GM18867 (cell line): Measurements from ENCODE around the gene MAP1LC3A.

ENCODE experiments used
- ATAC-seq: cut with Tn5 transposase; IDR thresholded peaks from one replicate; pipeline ENCODE4 v1.9.1; 2021; ENCODE audit warnings: mild to moderate bottlenecking, moderate library complexity; ENCODE audit not compliant: unreplicated experiment

The MAP1LC3A gene

DNA sequence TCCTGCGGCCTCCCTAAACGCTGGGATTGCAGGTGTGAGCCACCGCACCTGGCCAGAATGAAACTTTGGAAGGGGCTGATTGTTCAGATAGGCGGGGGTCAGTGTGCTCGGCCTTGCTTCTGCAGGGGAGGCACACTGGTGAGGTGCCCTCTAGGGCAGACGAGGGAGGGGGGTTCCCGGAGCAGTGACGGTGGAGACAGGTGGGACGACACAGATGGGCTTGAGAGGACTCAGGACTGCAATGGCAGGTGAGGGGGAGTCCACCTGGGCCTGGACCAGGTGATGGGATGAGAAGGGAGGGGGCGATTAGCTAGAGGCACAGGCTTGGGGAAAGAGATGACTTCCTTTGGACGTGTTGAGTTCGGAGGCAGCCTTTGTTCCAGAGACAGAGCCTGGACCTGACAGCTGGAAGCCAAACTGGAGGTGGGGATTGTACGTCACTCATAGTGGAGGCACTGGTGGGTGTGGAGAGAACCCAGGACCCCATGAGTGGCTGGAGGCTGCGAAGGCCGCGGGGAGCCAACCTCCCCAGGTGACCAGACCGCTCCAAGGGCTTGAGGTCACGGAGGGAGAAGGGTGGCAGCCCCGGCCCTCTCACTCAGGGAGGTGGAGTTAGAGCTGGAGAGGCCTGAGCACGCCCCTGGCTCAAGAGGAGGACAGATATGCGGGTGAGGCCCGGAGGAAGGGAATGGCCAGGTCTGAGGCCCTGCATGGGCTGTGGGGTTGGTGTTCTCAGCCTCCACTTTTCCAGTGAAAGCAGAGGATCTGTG, 10.5 kb upstream of the MAP1LC3A start:
- ATAC-seq: no peak

DNA sequence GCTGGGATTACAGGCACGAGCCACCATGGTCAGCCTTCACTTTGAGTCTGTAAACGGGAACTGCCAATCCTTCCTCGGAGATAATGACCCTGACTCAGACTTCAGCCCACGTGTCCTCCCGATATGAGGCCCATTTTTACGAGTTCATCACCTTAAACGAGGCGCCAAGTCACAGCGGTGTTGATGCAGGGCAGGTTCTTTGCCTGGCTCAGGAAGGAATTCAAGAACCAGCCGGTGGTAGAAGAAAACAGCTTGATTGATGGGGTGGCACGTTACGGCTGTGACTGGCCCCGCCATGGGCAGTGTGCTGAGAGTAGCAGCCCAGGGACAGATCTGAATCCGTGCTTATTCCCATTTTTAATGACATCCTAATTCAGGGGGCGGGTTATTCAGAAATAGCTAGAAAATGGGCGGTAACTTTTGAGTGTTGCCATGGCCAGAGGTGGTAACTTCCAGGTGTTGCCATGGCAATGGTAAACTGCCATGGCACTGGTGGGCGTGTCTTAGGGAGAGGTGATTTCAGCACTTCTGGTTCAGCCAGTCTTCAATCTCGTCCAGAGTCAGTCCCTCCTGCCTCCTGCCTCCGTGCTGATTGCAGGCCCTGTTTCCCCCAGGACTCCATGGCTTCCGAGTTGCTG, 9.1 kb upstream of the MAP1LC3A start:
- ATAC-seq: no peak

DNA sequence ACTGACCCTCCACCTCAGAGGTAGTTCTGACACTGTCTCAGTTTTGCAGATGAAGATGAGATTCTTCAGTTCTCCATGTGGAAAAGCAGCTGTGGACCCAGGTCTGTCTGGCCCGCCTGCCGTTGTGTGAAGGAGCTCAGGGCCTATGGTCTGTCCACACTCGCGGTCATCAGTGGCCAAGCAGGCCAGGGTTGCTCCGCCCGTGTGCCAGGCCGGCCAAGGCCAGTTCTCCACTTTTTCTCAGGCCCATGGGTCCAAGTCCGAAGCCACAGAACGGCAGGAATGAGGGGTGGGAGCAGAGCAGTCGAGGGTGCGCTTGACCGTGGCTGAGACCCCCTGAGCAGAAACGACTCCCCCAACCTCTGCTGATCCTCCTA, 8.6 kb upstream of the MAP1LC3A start:
- no peak for ATAC-seq

DNA sequence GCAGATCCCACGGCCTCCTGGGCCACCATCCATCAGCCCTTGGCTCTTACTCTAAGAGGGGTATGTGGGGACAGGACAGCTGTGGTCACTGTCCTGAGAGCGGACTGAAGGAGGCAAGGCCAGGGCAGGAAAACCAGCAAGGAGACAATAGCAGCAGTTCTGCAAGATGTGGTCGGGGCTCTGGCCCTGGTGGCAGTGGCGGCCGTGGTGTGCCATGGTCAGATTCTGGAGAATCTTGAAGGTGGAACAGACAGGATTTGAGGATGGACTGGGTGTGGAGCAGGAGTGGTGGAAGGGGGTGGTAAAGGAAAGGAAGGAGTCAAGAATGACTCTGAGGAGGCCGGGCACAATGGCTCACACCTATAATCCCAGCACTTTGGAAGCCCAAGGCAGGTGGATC, 5.9 kb upstream of the MAP1LC3A start:
- no peak for ATAC-seq

DNA sequence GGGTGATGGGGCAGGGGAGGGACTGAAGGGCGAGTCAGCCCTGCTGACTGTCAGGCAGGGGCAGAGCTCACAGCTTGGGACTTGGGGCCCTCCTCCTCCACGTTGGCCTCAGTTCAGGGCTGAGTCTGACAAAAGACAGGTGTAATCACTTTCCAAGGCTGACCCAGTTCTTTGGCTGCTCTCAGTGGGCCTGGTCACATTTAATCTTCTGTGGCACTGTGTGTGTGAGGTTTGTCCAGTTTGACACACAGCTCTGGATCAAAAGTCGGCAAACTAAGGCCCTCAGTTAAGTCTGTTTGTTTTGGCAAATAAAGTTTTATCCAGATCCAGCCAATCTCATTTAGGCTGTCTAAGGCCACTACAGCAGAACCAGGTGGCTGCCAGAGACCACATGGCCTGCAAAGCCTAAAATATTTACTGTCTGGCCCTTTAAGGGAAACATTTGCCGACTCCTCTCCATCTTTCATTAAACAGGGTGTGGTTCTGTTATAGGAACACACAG, 5.1 kb upstream of the MAP1LC3A start:
- ATAC-seq: no peak

DNA sequence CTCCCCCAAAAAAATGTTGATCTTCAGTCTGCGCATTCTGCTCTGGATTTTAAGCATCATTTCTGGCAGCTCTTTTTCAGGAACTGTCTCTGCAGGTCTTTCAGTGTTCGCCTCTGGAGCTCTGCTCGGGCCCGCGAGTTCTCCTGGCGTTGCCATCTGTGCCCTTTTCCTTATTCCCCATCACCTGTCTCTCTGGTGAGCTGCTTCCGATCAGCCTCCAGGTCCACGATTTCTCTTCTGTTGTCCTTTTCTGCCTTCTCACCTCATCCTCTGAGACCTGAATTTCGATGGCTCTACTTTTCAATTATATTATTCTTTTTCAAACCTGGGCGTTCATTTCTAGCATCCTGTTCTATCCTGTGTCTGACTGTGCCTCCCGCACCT, 590 bp upstream of the MAP1LC3A start:
- no peak for ATAC-seq

DNA sequence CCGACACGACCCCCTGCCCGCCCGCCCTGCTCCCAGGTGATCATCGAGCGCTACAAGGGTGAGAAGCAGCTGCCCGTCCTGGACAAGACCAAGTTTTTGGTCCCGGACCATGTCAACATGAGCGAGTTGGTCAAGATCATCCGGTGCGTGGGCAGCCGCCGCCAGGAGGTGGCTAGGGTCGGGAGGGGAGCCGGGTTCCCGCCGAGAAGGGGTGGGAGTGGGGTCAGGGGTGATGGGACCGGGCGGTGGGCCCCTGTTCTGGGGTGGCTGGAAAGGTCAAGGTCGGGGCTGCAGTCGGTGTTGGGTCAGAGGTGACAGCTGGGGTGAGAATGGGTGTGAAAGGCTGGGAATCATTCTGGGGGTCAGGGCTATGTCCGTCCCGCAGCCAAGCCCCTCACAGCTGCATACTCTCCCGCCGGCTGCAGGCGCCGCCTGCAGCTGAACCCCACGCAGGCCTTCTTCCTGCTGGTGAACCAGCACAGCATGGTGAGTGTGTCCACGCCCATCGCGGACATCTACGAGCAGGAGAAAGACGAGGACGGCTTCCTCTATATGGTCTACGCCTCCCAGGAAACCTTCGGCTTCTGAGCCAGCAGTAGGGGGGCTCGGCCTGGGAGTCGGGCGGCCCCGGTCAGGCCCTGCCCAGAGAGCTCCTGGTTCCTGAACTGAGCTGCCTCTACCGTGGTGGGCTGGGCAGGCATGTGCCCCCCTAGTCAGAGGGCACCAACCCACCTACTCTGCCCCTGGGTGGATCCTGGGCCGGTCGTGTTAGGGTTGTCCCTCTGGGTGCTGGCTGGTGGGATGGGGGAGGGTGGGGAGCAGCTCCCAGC, 1.0 kb downstream of the MAP1LC3A start:
- no peak for ATAC-seq

DNA sequence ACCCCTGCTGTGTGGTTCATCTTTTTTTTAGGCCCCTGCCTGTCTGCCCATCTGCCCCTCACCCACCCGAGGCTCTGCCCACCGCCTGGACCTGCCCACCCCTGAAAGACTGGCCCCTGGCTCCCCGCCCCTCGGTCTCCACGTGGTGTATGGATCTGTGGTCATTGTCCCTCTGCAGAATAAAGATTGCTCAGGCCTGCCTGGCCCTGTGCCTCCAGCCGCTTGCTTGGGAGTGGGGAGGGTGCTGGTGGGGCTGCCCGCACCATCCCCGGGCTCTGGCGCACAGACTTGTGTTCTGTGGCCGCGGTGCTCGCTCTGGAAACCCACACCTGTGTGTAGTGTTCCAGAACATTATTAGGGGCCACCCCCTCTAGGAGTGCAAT, 1.6 kb downstream of the MAP1LC3A start:
- no peak for ATAC-seq

DNA sequence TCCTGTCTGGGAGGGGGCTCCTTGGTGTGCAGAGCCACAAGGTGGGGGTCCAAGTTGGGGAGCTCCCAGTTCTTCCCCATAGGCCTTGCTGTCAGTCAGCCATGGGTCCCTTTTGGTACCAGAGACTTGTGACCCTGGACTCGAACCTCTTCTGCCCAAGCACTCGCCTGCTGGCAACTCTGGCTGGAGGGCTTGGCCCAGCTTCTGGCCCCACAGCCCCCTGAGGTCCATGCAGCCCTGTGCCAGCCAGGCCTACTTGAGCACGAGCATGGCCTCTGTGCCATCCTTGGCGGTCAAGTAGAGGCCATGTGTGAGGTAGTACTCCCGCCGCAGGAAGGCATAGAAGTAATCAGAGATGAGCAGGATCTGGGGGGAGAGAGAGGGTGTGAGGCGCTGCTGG, 2.1 kb downstream of the MAP1LC3A start:
- no peak for ATAC-seq

DNA sequence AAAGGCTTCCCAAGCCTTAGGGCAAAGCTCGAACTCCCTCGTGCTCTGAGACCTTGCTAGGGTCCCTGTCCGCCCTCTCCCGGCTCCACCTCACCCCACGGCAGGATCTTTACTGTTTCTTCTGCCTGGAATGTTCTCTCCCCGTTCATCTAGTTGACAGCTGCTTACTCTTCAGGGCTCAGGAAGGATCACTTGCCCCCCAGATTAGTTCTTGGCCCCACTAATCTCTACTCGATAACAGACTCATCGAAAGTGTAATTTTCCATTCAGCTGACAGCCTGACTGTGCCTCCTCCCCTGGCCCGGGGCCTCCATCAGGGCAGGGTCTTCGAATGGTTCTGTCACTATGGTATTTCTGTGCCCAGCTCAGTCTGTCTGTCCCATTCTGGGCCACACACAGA, 3.1 kb downstream of the MAP1LC3A start:
- no peak for ATAC-seq

DNA sequence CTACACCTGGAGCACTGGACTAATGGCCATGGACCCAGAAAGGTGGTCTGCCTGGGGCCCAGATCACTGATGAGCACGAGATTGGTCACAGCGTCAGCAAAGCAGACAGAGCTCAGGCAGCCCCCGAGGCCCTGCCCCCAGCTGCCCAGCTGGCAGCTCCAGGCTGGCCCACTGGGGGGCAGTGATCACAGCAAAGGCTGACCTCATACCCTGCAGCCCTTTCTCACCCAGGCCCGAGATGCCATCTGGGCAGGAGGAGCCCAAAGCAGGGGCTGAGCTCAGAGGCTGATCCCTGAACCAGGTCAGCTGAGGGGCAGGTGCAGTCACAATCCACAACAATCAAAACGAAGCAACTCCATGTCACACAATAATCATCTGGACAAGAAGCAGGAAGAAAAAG, 4.1 kb downstream of the MAP1LC3A start:
- ATAC-seq: no peak

DNA sequence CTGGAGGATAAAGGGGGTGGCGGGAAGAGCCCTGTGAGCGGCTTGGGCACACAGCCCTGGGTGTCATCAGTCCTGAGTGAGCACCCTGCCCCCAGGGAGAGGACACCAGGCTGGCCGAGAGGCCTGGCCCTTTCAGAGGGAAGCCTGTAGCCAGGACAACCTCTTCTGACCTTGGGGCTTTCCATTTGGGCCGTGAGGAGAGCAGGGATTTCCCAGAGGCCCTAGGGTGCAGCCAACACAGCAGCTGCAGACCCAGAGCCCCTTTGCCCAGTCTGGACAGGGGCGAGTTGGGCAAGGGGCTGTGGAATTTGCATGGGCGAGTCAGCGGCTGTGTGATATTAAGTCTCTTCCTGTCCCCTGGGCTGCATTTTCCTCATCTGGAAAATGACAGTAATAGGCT, 6.3 kb downstream of the MAP1LC3A start:
- ATAC-seq: no peak

DNA sequence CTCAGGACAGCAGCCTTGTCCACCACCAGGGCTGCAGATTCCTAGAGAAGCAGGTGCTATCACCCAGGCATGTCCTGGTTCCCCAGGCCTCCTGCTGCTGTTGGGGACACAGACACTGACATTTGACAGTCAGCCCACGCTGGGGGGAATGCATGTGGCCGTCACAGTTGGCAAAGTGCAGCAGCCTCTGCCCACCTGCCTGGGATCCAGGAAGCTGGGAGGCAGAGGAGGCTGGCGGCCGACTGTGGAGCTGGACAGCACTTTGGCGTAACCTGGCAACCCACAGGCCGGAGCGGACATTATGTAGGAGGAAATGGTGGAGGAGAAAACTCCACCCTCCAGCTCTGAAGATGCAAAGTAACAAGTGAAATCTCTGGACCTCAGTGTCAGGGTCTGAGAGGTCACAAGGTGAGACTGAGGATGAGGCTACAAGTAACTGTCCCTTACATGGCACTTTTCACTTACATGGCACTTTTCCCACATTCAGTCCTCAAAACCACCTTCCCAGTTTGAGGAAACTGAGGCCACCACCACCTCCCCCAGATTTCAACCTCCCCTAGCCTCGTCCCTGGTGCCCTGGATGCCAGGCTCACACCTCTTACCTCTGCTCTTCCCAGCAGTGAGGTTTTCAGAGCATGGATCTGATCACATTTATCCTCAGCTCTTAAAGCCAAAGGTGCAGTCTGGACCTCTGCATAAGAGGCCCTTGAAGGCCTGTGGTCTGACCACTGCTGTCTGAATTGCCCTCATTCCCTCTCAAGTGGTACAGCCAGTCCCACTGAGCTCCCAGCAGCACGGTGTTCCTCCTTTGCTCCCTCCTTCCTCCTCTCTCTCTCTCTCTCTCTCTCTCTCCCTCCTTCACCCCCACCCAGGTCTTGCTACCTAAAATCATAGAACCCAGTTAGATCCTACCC, 8.7 kb downstream of the MAP1LC3A start:
- ATAC-seq: no peak

DNA sequence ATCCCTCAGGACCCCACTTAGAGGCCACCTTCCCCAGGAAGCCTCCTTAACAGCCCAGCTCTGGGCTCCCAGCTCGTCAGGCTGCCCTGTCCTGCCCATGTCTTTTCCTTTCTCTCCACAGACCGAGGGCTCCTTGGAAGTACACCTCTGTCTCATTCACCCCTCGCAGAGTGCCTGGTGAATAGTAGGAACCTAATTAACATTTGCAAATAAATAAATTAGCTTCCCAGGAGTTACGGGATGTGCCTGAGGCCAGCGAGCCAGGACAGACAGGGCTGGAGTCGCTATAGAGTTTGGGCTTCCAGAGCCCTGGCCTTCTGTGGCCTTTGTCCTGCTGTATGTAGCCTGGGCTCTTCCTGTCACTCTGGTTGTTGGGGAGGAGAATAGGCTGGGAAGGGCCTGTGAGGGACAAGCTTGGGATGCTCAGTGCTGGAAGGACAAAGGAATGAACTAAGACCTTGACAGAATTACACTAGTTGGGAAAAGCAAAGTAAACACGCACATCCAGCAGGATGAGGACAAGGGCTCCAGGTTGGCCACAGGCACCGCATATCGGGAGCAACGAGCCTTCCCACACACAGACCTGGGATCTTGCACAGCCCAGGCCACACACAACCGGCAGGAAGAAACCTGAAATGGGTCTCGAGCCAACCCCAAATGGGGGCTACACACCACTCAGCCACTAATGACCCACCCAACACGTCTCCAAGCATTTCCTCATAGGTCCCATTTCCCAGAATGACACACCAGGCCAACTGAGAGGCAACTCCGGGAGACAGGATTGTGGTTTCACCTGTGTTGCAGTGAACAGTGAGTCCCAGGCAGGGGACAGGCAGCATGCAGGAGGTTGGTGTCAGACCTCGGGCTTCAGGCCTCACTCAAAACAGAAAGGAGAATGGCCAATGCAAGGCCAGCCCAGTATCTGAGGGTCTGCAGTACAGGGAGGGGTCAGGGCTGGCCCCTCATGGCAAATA, 9.7 kb downstream of the MAP1LC3A start:
- ATAC-seq: no peak

DNA sequence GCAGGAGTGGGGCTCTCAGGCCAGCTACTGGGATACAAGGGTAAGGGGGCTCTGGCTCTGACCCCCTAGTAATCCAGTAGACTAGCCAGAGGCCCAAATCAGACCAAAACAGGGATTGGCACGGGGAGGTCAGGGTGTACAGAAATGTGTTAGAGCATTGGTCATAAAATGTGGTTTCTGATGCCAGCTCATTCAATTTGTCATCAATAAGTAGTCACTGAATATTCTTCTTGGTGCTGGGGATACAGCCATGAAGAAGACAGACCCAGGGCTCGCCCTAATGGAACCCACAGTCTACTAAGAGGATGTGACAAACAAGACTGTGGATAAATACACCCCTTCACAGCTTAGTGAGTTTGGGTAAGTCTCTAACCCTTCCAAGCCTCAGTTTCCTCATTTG, 11.1 kb downstream of the MAP1LC3A start:
- ATAC-seq: no peak

DNA sequence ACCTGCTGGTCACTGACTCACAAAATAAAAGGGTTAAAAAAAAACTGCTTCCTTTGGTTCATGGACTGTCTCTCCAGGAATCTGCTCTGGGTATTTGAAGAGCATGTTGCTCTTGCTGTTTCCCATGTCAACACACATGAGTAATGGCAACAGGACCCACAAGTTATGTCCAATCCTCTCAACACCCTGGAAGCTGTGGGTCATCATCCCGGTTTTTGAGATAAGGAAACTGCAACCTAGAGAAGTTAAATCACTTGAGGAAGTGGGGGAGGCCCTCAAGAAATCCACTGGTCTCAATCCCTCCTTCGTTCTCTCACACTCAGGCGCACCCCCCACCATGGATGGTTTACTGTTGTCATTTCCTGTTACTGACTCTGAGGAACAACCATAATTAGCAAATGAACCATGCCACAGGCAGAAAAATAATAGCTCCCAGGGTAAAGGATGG, 12.4 kb downstream of the MAP1LC3A start:
- no peak for ATAC-seq

DNA sequence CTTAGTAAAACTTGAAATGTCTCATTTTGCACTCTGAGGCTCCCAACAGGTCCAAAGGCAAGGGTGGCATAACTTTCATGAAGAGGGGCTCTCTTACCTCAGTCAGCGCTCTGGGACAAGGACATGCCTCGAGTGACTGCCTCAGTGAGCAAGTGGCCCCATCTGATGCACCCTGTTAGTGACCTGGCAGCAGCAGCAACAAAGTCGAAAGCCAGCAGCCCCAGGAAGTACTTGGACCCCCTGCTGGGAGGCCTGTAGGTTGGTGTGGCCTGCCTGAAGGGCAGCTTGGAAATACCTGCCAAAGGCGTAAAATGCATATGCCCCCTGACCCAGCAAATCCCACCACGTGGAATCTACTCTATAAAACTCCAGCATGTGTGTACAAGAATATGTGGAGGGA, 13.2 kb downstream of the MAP1LC3A start:
- ATAC-seq: no peak

DNA sequence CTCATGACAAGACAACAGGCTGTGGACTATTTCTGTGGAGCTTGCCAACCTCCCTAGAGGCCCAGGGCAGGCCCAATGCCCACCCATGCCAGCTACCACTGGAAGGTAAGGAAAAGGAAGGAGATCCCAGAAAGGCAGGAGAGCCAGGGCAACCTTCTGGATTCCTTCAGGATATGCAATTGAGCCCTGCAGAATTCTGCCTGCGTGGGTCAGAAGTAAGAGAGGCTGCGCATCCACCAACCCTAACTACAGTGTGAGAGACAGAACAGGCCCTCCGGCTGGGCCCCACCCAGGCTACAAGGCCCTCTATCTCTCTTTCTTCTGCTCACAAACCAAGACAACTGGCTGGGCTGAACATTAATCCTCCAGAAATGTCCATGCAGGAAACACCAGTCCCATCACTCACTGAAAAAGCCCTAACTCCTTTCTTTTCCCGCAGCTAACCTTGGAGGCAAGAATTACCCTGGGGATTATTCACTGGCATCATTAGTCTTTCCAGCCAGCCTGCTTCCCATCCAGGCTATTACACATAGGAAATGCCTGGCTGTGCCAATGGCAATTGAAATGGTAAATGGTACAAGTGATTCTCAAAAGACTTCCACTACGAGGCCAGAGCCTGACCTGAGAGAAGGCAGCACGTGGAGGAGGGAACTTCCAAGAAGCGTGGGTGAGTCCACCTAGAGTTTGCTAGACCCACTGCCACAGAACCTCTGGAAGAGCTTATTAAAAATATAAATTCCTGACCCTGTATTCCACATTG, 15.2 kb downstream of the MAP1LC3A start:
- no peak for ATAC-seq

DNA sequence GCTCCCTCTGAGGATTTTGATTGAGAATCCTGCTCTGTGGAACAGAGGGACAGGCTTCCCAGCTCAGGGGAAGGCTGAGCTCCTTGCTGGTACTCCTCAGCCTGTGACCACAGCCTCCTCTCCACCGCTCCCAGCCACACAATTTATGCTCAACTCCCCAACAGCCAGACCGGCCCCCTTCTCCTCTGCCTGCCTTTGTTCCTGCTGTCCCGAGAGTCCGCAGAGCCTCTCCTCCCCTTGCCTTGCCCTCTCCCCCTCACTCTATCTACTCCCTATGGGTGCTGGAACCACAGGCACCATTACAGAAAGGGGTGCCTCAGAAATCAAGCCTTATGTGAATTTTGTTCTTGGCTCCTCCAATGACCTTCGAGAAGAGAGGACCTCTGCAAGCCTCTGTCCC, 15.9 kb downstream of the MAP1LC3A start:
- no peak for ATAC-seq
